Uterus (tissue), 2 donors: ENCODE results near the gene C3orf18.

ENCODE experiments used
- CTCF ChIP-seq, 4 experiments: fragments of 200-600 bp in 2 of 4; fragments of 450-650 bp in 2 of 4; sonication (generic) in 2 of 4; IDR thresholded peaks; one replicate each; pipeline ENCODE4 v1.5.1; 2016 to 2019; ENCODE audit warnings: antibody characterized with exemption in 4 of 4, mild to moderate bottlenecking in 2 of 4, moderate library complexity in 1 of 4
- POLR2A ChIP-seq, 2 donors: fragments of 450-650 bp; IDR thresholded peaks; one replicate each; pipeline ENCODE4 v1.6.1; 2016; ENCODE audit warnings: antibody characterized with exemption in 2 of 2, mild to moderate bottlenecking in 1 of 2, moderate library complexity in 1 of 2

- TF ChIP-seq POLR2A (IDR thresholded peaks at IDR 0.05) = no peak
- TF ChIP-seq CTCF (IDR thresholded peaks at IDR 0.05) = no peak
Observed at GRCh38 chr3:50612970-50613846, 45.7 kb upstream of the C3orf18 start.
